HT-29 (cell line): ENCODE measurements around the gene LUC7L. TPM values are rescaled to one million over a fixed set of nuclear protein-coding genes. Genes with fewer than 3 reads are reported as not detected.
"Not testable (repeated sequence)": the region's sequence is repeated elsewhere in the genome, so short reads cannot be mapped to it uniquely, and the experiment has no call there.

Source experiments
- DNase-seq: peaks from one replicate; pipeline ENCODE4 v3.0.0-alpha.2; 2015; ENCODE audit warnings: low spot score
- total RNA-seq: library from RNA; depleted of rRNA; stranded (reverse); fragments of >200 nt; shearing (Covaris generic); gene quantifications from 2 replicates; pipeline ENCODE4 v1.2.3, GENCODE V29; 2014

LUC7L gene
- total RNA-seq, 1 experiment from 2014 or later, result 46.2 TPM

DNA sequence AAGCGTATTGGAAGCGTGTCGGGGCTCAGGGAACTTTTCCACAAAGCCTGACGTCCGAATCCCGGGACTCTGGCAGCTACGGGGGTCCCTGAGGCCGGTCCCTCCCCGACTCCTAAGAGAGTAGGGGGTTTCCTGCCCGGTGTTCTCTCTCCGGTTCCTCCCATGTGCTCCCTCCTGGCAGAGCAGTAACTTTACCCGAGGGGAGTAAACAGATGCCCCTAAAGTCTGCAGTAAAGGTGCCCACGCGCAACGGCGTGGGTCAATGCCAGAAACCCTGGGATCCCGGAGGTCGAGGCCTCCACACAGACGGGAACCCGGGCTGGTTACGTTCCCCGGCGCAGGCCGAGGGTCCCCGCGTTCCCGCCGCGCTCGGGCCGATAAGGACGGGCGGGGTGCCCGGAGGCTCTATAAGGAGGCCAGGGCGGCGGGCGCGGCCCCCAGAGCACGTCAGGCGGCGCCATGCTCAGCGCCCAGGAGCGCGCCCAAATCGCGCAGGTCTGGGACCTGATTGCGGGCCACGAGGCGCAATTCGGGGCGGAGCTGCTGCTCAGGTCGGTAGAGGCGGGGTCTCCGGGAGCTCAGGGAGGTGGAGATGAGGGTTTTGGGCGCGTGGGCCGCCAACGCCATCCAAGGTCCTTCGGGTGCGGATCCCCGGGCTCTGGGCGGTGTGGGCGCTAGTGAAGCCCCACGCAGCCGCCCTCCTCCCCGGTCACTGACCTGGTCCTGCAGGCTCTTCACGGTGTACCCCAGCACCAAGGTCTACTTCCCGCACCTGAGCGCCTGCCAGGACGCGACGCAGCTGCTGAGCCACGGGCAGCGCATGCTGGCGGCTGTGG lies 63.5 kb downstream of the LUC7L start, which contains the start of gene HBM:
TSS of gene HBM (plus strand) at position 440 of the 836 bp plus-strand sequence. CDS start at position 460, 20 bp downstream.
- DNase-seq, result no peak

DNA sequence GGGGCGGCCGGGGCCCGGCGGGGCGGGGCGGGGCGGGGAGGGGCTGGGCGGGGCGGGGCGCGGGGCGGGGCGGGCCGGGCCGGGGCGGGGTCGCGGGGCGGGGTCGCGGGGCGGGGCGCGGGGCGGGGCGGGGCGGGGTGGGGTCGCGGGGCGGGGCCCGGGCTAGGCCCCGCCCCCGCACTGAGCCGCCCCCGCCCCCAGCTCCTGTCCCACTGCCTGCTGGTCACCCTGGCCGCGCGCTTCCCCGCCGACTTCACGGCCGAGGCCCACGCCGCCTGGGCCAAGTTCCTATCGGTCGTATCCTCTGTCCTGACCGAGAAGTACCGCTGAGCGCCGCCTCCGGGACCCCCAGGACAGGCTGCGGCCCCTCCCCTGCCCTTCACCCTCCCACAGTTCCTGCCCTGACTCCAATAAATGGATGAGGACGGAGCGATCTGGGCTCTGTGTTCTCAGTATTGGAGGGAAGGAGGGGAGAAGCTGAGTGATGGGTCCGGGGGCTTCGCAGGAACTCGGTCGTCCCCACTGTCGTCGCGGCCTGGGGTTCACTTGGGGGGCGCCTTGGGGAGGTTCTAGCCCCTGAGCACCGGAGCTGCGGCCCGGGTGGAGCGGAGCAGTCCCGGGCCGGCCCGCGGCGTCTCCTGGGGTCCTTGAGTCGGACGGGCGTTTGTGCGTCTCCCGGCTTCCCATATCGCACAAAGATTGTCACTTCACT lies 64.3 kb downstream of the LUC7L start:
- DNase-seq, result no peak

DNA sequence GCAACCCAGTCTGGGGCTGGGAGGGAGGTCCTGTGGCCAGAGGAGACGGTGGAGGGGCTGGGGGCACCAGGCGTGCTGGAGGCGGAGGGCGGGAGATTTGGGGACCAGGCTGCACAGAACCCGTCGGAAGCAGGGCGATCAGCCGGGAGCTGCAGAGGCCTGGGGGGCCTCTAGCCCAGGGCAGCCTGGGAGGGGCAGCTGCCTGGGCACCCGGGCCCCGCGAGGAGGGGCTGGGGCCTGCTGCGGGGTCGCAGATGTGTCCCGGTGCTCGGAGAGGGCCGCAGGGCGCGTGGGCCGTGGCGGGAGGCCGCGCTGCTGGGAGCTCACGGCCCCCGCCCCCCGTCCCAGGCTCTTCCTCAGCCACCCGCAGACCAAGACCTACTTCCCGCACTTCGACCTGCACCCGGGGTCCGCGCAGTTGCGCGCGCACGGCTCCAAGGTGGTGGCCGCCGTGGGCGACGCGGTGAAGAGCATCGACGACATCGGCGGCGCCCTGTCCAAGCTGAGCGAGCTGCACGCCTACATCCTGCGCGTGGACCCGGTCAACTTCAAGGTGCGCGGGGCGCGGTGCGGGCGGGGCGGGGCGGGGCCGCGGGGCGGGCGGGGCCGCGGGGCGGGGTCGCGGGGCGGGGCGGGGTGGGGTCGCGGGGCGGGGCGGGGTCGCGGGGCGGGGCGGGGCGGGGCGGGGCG lies 65.0 kb downstream of the LUC7L start:
- DNase-seq, result not testable (repeated sequence)

DNA sequence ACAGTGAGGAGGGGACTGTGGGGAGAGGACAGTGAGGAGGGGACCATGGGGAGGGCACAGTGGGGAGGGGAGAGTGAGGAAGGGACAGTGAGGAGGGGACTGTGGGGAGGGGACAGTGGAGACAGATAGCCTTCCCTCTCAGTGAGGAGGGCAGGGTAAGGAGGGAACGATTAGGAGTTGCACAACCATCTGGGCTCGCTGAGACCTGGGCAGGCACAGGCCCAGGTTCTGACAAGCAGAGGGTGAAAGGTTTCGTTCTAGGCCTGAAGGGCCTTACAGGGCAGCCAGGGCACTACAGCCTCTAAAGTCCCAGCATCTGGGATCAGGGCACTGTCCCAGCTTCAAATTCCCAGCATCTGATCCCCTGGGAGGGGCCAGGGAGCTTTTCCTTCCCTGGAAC lies 65.6 kb downstream of the LUC7L start:
- DNase-seq, result not testable (repeated sequence)

DNA sequence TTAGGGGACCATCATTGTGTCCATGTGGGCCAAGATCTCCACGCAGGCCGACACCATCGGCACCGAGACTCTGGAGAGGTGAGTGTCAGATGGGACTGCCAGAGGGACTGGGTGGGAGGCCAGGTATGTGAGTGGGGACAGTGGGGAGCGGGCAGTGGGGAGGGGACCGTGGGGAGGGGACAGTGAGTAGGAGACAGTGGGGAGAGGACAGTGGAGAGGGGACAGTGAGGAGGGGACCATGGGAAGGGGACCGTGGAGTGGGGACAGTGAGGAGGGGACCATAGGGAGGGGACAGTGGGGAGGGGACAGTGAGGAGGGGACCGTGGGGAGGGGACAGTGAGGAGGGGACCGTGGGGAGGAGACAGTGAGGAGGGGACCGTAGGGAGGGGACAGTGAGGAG lies 66.1 kb downstream of the LUC7L start:
- not testable (repeated sequence) for DNase-seq

DNA sequence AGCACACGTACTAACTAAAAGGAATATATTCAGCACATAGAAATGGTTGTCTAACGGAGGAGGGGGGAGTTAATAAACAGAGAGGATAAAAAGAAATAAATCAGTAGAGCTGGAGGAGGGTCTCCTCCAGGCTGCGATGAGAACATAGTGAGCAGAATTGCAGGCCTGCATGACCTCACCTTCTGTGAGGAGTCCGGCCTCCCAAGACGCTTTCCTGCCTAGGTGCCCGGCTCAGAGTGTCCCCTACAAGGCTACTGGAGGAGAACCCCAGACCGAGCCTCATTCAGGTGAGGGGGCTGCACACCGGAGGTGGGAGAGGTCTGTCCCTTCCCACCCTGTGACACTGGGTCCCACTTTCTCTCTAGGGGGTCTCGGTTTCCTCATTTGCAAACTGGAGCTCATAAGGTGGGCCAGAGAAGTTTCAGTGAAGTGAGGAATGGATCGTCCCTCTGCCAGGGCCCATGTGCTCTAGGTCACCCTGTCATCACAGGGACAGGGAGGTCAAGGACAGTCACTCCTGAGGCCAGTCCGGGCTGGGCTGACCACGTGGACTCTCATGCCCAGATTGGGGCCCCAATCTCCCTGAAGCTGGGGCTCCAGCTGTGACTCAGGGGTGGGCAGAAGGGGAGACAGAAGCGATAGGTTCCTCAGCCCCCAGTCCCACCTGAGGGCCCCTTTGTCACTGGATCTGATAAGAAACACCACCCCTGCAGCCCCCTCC lies 66.8 kb downstream of the LUC7L start:
- DNase-seq, result no peak

DNA sequence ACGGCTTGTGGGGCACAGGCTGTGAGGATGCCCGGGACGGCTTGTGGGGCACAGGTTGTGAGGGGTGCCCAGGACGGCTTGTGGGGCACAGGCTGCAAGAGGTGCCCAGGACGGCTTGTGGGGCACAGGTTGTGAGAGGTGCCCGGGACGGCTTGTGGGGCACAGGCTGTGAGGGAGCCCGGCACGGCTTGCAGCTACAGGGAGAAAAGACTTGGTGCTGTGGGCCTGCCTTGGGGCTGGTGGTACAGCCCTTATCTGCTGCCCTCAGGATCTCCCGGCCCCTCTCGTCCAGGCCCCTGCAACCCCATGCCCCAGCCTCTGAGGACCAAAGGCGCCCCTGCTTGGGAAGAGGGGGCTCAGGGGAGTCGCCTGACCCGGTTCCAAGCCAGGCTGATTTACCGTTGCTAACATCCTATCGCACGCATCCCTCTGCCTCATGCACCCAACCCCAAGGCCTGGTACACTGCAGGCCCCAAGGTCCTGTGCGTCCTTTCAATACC lies 68.5 kb downstream of the LUC7L start:
- no peak for DNase-seq

DNA sequence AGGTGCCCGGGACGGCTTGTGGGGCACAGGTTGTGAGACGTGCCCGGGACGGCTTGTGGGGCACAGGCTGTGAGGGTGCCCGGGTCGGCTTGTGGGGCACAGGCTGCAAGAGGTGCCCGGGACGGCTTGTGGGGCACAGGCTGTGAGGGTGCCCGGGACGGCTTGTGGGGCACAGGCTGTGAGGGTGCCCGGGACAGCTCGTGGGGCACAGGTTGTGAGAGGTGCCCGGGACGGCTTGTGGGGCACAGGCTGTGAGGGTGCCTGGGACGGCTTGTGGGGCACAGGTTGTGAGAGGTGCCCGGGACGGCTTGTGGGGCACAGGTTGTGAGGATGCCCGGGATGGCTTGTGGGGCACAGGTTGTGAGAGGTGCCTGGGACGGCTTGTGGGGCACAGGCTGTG lies 69.0 kb downstream of the LUC7L start:
- DNase-seq, result not testable (repeated sequence)

DNA sequence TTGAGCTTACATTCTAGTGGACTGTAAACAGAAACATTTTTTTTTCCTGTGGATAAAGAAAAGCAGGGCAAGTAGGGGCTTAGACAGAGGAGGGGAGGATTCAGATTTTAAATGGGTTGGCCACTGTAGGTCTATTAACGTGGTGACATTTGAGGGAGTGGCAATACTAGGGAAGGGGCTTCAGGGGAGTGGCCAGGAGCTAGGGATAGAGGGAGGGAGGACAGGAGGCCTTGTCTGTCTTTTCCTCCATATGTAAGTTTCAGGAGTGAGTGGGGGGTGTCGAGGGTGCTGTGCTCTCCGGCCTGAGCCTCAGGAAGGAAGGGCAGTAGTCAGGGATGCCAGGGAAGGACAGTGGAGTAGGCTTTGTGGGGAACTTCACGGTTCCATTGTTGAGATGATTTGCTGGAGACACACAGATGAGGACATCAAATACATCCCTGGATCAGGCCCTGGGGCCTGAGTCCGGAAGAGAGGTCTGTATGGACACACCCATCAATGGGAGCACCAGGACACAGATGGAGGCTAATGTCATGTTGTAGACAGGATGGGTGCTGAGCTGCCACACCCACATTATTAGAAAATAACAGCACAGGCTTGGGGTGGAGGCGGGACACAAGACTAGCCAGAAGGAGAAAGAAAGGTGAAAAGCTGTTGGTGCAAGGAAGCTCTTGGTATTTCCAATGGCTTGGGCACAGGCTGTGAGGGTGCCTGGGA lies 70.0 kb downstream of the LUC7L start:
- DNase-seq, result no peak

DNA sequence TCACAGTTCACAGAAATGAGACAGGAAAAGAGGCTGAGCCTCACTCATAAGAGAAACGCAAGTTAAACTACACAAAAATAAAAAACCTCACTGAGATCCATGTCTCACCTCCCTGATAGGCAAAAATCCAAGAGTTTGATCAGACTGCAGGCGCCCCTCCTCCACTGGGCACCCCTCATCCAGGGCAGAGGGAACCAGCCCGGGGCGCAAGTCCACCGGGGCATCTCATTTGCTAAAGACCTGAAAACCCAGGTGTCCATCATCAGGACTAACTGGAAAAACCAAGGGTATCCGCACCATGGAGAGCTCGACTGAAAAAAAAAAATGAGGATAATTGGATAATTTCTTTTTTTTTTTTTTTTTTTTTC lies 74.2 kb downstream of the LUC7L start:
- DNase-seq, result no peak

DNA sequence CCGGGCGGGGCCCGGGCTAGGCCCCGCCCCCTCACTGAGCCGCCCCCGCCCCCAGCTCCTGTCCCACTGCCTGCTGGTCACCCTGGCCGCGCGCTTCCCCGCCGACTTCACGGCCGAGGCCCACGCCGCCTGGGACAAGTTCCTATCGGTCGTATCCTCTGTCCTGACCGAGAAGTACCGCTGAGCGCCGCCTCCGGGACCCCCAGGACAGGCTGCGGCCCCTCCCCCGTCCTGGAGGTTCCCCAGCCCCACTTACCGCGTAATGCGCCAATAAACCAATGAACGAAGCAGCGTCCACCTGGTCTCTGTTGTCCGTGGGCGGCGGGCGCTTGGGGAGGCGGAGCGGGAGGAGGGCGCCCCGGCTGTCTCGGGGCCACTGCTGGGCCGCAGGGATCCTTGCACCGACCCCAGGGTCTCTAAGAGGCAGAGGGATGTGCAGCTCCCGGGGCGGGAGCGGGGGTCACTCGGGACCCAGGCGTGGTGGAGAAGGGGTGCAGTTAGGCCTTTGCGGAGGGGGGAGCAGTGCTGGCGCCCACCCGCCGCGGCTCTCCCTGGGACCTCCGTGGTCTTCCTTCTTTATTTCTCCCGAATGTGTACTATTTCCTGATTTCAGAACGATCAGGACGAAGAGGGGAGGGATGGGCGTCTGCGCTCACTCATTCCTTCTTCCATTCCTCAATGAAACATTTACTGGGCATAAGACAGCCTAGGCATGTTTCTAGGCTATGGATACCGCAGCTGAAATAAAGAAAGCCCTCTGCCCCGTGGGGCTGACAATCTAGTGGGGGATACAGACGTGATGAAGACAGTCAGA lies 74.8 kb downstream of the LUC7L start:
- no peak for DNase-seq

DNA sequence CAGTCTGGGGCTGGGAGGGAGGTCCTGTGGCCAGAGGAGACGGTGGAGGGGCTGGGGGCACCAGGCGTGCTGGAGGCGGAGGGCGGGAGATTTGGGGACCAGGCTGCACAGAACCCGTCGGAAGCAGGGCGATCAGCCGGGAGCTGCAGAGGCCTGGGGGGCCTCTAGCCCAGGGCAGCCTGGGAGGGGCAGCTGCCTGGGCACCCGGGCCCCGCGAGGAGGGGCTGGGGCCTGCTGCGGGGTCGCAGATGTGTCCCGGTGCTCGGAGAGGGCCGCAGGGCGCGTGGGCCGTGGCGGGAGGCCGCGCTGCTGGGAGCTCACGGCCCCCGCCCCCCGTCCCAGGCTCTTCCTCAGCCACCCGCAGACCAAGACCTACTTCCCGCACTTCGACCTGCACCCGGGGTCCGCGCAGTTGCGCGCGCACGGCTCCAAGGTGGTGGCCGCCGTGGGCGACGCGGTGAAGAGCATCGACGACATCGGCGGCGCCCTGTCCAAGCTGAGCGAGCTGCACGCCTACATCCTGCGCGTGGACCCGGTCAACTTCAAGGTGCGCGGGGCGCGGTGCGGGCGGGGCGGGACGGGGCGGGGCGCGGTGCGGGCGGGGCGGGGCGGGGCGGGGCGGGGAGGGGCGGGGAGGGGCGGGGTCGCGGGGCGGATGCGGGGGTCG lies 75.6 kb downstream of the LUC7L start:
- not testable (repeated sequence) for DNase-seq

DNA sequence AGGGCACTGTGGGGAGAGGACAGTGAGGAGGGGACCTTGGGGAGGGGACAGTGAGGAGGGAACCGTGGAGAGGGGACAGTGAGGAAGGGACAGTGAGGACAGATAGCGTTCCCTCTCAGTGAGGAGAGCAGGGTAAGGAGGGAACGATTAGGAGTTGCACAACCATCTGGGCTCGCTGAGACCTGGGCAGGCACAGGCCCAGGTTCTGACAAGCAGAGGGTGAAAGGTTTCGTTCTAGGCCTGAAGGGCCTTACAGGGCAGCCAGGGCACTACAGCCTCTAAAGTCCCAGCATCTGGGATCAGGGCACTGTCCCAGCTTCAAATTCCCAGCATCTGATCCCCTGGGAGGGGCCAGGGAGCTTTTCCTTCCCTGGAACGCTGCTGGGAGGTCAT lies 76.1 kb downstream of the LUC7L start:
- not testable (repeated sequence) for DNase-seq

DNA sequence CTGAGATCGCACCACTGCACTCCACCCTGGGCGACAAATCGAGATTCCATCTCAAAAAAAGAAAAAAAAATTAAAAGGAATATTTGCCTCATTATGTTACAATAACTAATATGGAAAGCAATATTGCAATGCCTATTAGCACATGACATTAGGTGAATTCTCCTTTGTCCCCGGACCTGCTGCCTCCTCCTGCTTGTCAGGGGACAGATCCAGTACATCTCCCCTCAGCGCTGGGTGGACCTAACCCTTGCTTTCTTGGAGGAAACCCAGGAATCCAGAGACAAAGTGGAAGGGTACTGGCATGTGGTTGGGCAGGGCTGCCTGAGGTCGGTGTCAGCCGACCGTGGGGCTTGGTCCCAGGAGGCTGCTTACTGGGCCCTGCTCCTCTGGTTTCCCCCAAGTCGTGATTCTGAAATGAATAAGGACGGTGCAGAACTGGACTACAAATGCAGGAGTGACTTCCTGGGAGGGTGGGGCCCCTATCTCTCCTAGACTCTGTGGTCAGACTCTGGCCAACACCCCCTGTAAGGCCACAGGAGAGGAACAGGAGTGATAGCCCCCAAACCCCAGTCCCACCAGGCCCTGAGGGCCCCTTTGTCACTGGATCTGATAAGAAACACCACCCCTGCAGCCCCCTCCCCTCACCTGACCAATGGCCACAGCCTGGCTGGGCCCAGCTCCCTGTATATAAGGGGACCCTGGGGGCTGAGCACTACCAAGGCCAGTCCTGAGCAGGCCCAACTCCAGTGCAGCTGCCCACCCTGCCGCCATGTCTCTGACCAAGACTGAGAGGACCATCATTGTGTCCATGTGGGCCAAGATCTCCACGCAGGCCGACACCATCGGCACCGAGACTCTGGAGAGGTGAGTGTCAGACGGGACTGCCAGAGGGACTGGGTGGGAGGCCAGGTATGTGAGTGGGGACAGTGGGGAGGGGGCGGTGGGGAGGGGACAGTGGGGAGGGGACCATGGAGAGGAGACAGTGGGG lies 76.8 kb downstream of the LUC7L start, which contains the start of gene HBZ:
TSS of gene HBZ (plus strand) at position 504 of the 988 bp plus-strand sequence. CDS start at position 770, 266 bp downstream.
- DNase-seq, result no peak

DNA sequence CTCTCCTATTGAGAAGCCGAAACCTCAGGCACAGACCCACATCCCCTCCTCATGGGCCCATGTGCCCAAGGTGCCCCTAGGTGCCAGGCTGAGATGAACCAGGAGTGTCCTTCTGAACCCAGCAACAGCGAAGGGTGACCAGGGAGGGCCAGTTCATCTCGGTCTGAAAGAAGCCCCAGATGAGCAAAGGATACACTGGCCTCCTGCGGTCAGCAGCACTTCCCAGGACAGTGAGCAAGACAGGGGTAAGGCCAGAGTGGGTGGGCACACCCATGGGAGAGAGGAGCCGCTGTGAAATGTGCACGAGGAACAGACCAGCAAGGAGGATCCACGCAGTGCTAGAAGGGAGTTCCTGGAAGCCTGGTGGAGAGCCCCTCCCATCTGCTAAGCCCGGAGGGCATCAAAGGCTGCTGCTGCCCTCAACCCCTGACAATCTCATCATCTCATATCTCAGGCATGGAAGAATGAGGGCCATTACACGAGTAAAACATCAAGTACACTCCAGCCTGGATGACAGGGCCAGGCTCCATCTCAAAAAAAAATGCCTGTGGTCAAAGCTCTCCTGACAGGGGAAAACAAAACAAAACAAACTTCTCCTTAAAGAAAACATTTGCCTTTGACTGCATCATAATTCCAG lies 80.1 kb downstream of the LUC7L start:
- DNase-seq, result no peak

DNA sequence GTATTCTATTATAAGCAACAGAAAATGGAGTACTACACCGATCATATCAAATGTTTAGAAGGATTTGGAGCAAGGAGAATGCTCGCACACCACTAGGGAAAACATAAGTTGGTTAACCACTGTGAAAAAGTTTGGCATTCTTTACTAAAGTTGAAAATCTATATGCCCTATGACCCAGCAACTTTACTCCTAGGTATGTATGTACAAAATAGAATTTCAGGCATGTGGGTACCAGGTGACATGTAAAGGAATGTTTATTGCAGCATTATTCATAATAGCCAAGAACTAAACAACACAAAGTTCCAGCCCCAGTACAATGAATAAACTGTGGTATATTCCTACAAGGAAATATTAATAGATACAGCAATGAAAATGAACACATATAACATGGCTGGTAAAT lies 82.6 kb downstream of the LUC7L start:
- DNase-seq, result no peak

DNA sequence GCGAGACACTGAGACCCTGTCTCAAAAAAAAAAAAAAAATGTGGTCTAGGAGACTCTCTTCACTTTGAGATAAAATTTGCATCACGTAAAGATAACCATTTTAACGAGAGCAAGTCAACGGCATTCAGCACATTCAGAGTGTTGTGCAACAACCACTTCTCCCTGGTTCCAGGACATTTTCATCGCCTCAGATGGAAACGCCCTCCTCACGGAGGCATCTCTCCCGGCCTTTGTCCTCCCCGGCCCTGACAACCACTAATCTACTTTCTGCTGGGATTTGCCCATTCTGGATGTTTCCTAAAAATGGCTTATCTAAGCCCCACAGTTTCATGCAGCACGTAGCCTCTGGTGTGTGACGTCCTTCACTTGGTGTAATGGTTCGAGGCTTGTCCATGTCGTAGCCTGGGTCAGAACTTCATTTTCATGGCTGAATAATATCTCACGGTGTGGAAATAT lies 84.4 kb downstream of the LUC7L start:
- DNase-seq, result no peak
